ENCODE measurements around the gene ST8SIA6. TPM values are rescaled to one million over a fixed set of nuclear protein-coding genes. Genes with fewer than 3 reads are reported as not detected.

Gene ST8SIA6
- total and polyA plus RNA-seq, 8 donors, result 3.3 to 13.3 (median 8.8) TPM

GRCh38 chr10:17452060-17452841 lies 2.1 kb downstream of the ST8SIA6 start:
- DNase-seq (no peak), ATAC-seq (no peak)
- intact Hi-C loops (cut with DNase I), result no loop called here
- H3K27ac ChIP-seq, result peak overlapping the region in 1 of 2 donors; percentile 0
- H3K4me1 ChIP-seq, result peaks cover 7 to 25% of the 10 kb centered on the region in 2 donors
- TF ChIP-seq CTCF (IDR thresholded peaks at IDR 0.05), result no peak
- H3K9me3 ChIP-seq, result peaks cover 0 to 24% of the 10 kb centered on the region in 2 donors
- peaks cover 23 to 59% of the 10 kb centered on the region in 2 donors for H3K27me3 ChIP-seq
- H3K36me3 ChIP-seq, result peaks cover 0 to 4% of the 10 kb centered on the region in 2 donors
- peak overlapping the region in 1 of 2 donors; percentile 49 for H3K4me3 ChIP-seq

- Histone ChIP-seq H3K9me3 (peaks cover 0 to 24% of the 10 kb centered on the region in 2 donors), H3K36me3 (peaks cover 0 to 4% of the 10 kb centered on the region in 2 donors), H3K27me3 (peaks cover 24 to 45% of the 10 kb centered on the region in 2 donors), H3K4me1 (peaks cover 7 to 24% of the 10 kb centered on the region in 2 donors), H3K27ac (no peak overlapping the region), H3K4me3 (no peak overlapping the region)
- no peak for ATAC-seq
- no peak for TF ChIP-seq CTCF (IDR thresholded peaks at IDR 0.05)
- intact Hi-C loops (cut with DNase I), result no loop called here
- no peak for DNase-seq
Measured at GRCh38 chr10:17450024-17450423, 4.4 kb downstream of the ST8SIA6 start.

GRCh38 chr10:17445400-17445998 lies 8.9 kb downstream of the ST8SIA6 start:
- intact Hi-C loops (cut with DNase I), result no loop called here
- no peak for TF ChIP-seq CTCF (IDR thresholded peaks at IDR 0.05)
- peaks cover 11 to 14% of the 10 kb centered on the region in 2 donors for H3K27me3 ChIP-seq
- peaks cover 0 to 4% of the 10 kb centered on the region in 2 donors for H3K36me3 ChIP-seq
- H3K9me3 ChIP-seq, result peaks cover 0 to 24% of the 10 kb centered on the region in 2 donors
- DNase-seq, result no peak
- no peak for ATAC-seq
- peaks cover 0 to 8% of the 10 kb centered on the region in 2 donors for H3K4me1 ChIP-seq
- H3K27ac ChIP-seq, result peak overlapping the region in 1 of 2 donors; percentile 33
- no peak overlapping the region for H3K4me3 ChIP-seq

GRCh38 chr10:17444388-17444714 lies 10.0 kb downstream of the ST8SIA6 start:
- DNase-seq (no peak), ATAC-seq (no peak)
- Histone ChIP-seq H3K4me1 (peaks cover 0 to 8% of the 10 kb centered on the region in 2 donors), H3K27me3 (peaks cover 7 to 14% of the 10 kb centered on the region in 2 donors), H3K9me3 (peaks cover 0 to 16% of the 10 kb centered on the region in 2 donors), H3K36me3 (peaks cover 0 to 4% of the 10 kb centered on the region in 2 donors), H3K4me3 (no peak overlapping the region), H3K27ac (peak overlapping the region in 1 of 2 donors; percentile 33)
- intact Hi-C loops (cut with DNase I), result no loop called here
- no peak for TF ChIP-seq CTCF (IDR thresholded peaks at IDR 0.05)

GRCh38 chr10:17443707-17444387 lies 10.5 kb downstream of the ST8SIA6 start:
- no peak for TF ChIP-seq CTCF (IDR thresholded peaks at IDR 0.05)
- Histone ChIP-seq H3K4me1 (peaks cover 0 to 8% of the 10 kb centered on the region in 2 donors), H3K4me3 (no peak overlapping the region), H3K9me3 (peaks cover 0 to 11% of the 10 kb centered on the region in 2 donors), H3K36me3 (peaks cover 0 to 4% of the 10 kb centered on the region in 2 donors), H3K27me3 (peaks cover 7 to 14% of the 10 kb centered on the region in 2 donors), H3K27ac (peak overlapping the region in 1 of 2 donors; percentile 33)
- DNase-seq, result no peak
- no peak for ATAC-seq
- intact Hi-C loops (cut with DNase I), result no loop called here

Data from left lung (tissue), 10 donors.